ENCODE results near the gene EMX1. TPM values are rescaled to one million over a fixed set of nuclear protein-coding genes. Genes with fewer than 3 reads are reported as not detected.
"Not testable (repeated sequence)": the region's sequence is repeated elsewhere in the genome, so short reads cannot be mapped to it uniquely, and the experiment has no call there.

The EMX1 gene
- total RNA-seq, 1 donor from 2014 or later = not detected

GRCh38 chr2:72900191-72900825 lies 17.0 kb upstream of the EMX1 start:
- DNase-seq (ENCODE audit: low read depth in 2 of 2) = no peak

GRCh38 chr2:72901426-72901825 lies 15.9 kb upstream of the EMX1 start:
- DNase-seq (ENCODE audit: low read depth in 2 of 2) = no peak

GRCh38 chr2:72907369-72907768 lies 9.9 kb upstream of the EMX1 start:
- not testable (repeated sequence) for DNase-seq (ENCODE audit: low read depth in 2 of 2)

- no peak for DNase-seq (ENCODE audit: low read depth in 2 of 2)
Observed at GRCh38 chr2:72908741-72909140, 8.6 kb upstream of the EMX1 start.

GRCh38 chr2:72911256-72911655 lies 6.1 kb upstream of the EMX1 start:
- DNase-seq (ENCODE audit: low read depth in 2 of 2) = no peak

GRCh38 chr2:72913486-72914205 lies 3.7 kb upstream of the EMX1 start:
- DNase-seq (ENCODE audit: low read depth in 2 of 2) = no peak

GRCh38 chr2:72914206-72914559 lies 3.1 kb upstream of the EMX1 start:
- no peak for DNase-seq (ENCODE audit: low read depth in 2 of 2)

GRCh38 chr2:72914589-72915319 lies 2.6 kb upstream of the EMX1 start:
- DNase-seq (ENCODE audit: low read depth in 2 of 2) = no peak

- DNase-seq (ENCODE audit: low read depth in 2 of 2) = no peak
Observed at GRCh38 chr2:72915320-72915906, 1.9 kb upstream of the EMX1 start.

- peak; percentile 32 to 33 for DNase-seq (ENCODE audit: low read depth in 2 of 2)
Observed at GRCh38 chr2:72915907-72916742, 1.2 kb upstream of the EMX1 start.

- DNase-seq (ENCODE audit: low read depth in 2 of 2) = no peak
Observed at GRCh38 chr2:72916743-72917137, 579 bp upstream of the EMX1 start.

GRCh38 chr2:72917877-72918553 lies 696 bp downstream of the EMX1 start:
- peak in 1 of 2 donors; percentile 16 for DNase-seq (ENCODE audit: low read depth in 2 of 2)

GRCh38 chr2:72919414-72920317 lies 2.3 kb downstream of the EMX1 start:
- no peak for DNase-seq (ENCODE audit: low read depth in 2 of 2)

- peak in 1 of 2 donors; percentile 42 for DNase-seq (ENCODE audit: low read depth in 2 of 2)
Observed at GRCh38 chr2:72920318-72921087, 3.2 kb downstream of the EMX1 start.

- no peak for DNase-seq (ENCODE audit: low read depth in 2 of 2)
Observed at GRCh38 chr2:72921088-72921851, 4.0 kb downstream of the EMX1 start.

- no peak for DNase-seq (ENCODE audit: low read depth in 2 of 2)
Observed at GRCh38 chr2:72921853-72922252, 4.5 kb downstream of the EMX1 start.

GRCh38 chr2:72923833-72924352 lies 6.6 kb downstream of the EMX1 start:
- DNase-seq (ENCODE audit: low read depth in 2 of 2) = no peak

Data from lung microvascular endothelial cell (primary cell).